HEK293 (cell line): ENCODE data around the gene ZNF217.
"Not testable (repeated sequence)": the region's sequence is repeated elsewhere in the genome, so short reads cannot be mapped to it uniquely, and the experiment has no call there.

ENCODE experiments used
- CTCF ChIA-PET: fragments of 350-600 bp; formaldehyde crosslinking; extraction: SDS; loops from one replicate; lab custom pipeline; 2021; ENCODE audit warnings: antibody characterized with exemption; lab: Yijun Ruan, JAX
- POLR2A ChIA-PET: fragments of 300-600 bp; formaldehyde crosslinking; extraction: SDS; loops from one replicate; lab custom pipeline; 2020; ENCODE audit warnings: antibody characterized with exemption, inconsistent platforms; lab: Yijun Ruan, JAX
- H3K27ac ChIP-seq: fragments of 200-500 bp; sonication (Bioruptor generic); 2 replicates; pipeline ENCODE4 v1.5.1; 2014; ENCODE audit warnings: low read depth, low read length, control low read depth, inconsistent platforms; ENCODE audit errors: extremely low read depth
- H3K36me3 ChIP-seq, 2 experiments: fragments of 200-500 bp in 1 of 2; sonication (Bioruptor generic) in 1 of 2; 1 replicate in 1 of 2; 2 replicates in 1 of 2; pipeline ENCODE4 v1.5.1; 2014 to 2017; ENCODE audit warnings: inconsistent platforms in 2 of 2, low read length in 2 of 2; ENCODE audit not compliant: control insufficient read depth in 2 of 2, insufficient read depth in 1 of 2
- H3K4me1 ChIP-seq: fragments of 200-500 bp; sonication (Bioruptor generic); 2 replicates; pipeline ENCODE4 v1.5.1; 2014; ENCODE audit warnings: mild to moderate bottlenecking, low read length, inconsistent platforms; ENCODE audit not compliant: control insufficient read depth, insufficient read depth
- H3K4me3 ChIP-seq: 2 replicates; pipeline ENCODE4 v1.5.1; 2011; ENCODE audit warnings: low read depth, mild to moderate bottlenecking, control low read depth, low read length, moderate library complexity
- H3K9me3 ChIP-seq: fragments of 200-500 bp; sonication (Bioruptor generic); 2 replicates; pipeline ENCODE4 v1.5.1; 2014; ENCODE audit warnings: low read depth, low read length, inconsistent platforms; ENCODE audit not compliant: control insufficient read depth, insufficient read depth
- EGR2 ChIP-seq: fragments of 450-650 bp; formaldehyde crosslinking; IDR thresholded peaks from 2 replicates; pipeline ENCODE4 v1.5.1; 2016; ENCODE audit warnings: low read depth, missing biosample characterization, missing genetic modification characterization
- IKZF3 ChIP-seq: fragments of 450-650 bp; IDR thresholded peaks from 2 replicates; pipeline ENCODE4 v1.5.0; 2018; ENCODE audit warnings: missing biosample characterization, mild to moderate bottlenecking, missing genetic modification characterization, moderate library complexity
- ZBTB20 ChIP-seq: fragments of 450-650 bp; formaldehyde crosslinking; IDR thresholded peaks from 2 replicates; pipeline ENCODE4 v1.5.1; 2016; ENCODE audit warnings: missing biosample characterization, missing genetic modification characterization
- ZNF426 ChIP-seq: fragments of 450-650 bp; formaldehyde crosslinking; IDR thresholded peaks from 2 replicates; pipeline ENCODE4 v1.5.1; 2017; ENCODE audit warnings: missing biosample characterization, missing genetic modification characterization, mild to moderate bottlenecking, inconsistent platforms, moderate library complexity
- ZNF670 ChIP-seq: fragments of 450-650 bp; formaldehyde crosslinking; IDR thresholded peaks from 2 replicates; pipeline ENCODE4 v1.5.1; 2016; ENCODE audit warnings: missing biosample characterization, missing genetic modification characterization, low read depth
- TF ChIP-seq, protein P1 (sequence below): fragments of 450-650 bp; formaldehyde crosslinking; IDR thresholded peaks from 2 replicates; pipeline ENCODE4 v1.5.1; 2016; ENCODE audit warnings: missing biosample characterization, missing genetic modification characterization
- TF ChIP-seq, protein P2 (sequence below): fragments of 450-650 bp; formaldehyde crosslinking; optimal IDR thresholded peaks from 2 replicates; pipeline ENCODE3; 2016; ENCODE audit warnings: missing biosample characterization, mild to moderate bottlenecking, missing genetic modification characterization
- TF ChIP-seq, protein P3 (sequence below): fragments of 450-650 bp; formaldehyde crosslinking; IDR thresholded peaks from 2 replicates; pipeline ENCODE4 v1.5.1; 2017; ENCODE audit warnings: missing biosample characterization, missing genetic modification characterization
- TF ChIP-seq, protein P4 (sequence below): fragments of 450-650 bp; formaldehyde crosslinking; IDR thresholded peaks from 2 replicates; pipeline ENCODE4 v1.5.1; 2016; ENCODE audit warnings: missing biosample characterization, missing genetic modification characterization
- TF ChIP-seq, protein P5 (sequence below): fragments of 450-650 bp; formaldehyde crosslinking; IDR thresholded peaks from 2 replicates; pipeline ENCODE4 v1.5.1; 2016; ENCODE audit warnings: missing biosample characterization, missing genetic modification characterization
- TF ChIP-seq, protein P6 (sequence below): fragments of 450-650 bp; IDR thresholded peaks from 2 replicates; pipeline ENCODE4 v1.5.1; 2018; ENCODE audit warnings: missing biosample characterization, mild to moderate bottlenecking, missing genetic modification characterization
- TF ChIP-seq, protein P7 (sequence below): fragments of 450-650 bp; formaldehyde crosslinking; IDR thresholded peaks from 2 replicates; pipeline ENCODE4 v1.5.1; 2017; ENCODE audit warnings: missing biosample characterization, missing genetic modification characterization

The ZNF217 gene

DNA sequence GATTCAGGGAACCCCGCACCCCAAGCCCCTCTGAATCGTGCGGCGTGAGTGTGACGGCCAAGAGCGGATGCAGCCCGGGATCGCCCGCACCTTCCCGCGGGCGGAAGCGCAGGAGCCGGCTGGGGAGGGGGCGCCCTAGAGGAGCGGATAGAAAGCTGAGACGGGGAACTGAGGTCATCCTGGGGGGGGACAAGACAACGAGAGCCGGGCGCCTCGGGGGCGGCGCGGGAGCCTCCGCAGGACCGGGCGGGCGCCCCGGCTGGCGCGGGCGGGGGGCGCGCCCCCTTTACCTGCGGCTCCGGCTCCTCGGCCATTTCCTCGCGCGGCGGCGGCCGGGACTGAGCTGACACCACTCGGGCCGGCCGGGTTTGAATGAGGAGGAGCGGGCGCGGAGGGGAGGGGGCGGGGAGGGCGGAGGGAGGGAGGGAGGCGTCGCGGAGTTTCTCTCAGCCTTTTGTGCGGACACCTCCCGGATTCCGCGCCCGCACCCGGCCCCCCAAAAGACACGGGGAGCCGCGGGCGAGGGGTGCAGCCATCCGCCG is at the start of gene ZNF217:
Gene ZNF217, minus strand, starts transcription at position 374 of the 542 bp plus-strand sequence. CDS start 11,013 bp downstream, outside the sequence.
- Histone ChIP-seq H3K27ac (peak within 1 kb of the TSS; percentile 90), H3K4me3 (peak within 1 kb of the TSS; percentile 80)
- CTCF ChIA-PET, H3K9me3 ChIP-seq, H3K36me3 ChIP-seq, H3K4me1 ChIP-seq: not testable (repeated sequence)
- POLR2A ChIA-PET = interaction anchor here (0.6 to 1.6 kb wide), 7 partner anchors 16 to 322 kb away, joined by 3 to 10 read pairs (median 3); no protein-coding TSS in a partner anchor
- TF ChIP-seq EGR2 (tag by site-specific recombination) (0 out of 2 replicates have a peak, but pooled peaks have one; percentile 14), ZBTB20 (tag by site-specific recombination) (peak; percentile 13), IKZF3 (tag by site-specific recombination) (peak; percentile 39; the same call in 1 of the 2 replicates)
- TF ChIP-seq, protein P1, sequence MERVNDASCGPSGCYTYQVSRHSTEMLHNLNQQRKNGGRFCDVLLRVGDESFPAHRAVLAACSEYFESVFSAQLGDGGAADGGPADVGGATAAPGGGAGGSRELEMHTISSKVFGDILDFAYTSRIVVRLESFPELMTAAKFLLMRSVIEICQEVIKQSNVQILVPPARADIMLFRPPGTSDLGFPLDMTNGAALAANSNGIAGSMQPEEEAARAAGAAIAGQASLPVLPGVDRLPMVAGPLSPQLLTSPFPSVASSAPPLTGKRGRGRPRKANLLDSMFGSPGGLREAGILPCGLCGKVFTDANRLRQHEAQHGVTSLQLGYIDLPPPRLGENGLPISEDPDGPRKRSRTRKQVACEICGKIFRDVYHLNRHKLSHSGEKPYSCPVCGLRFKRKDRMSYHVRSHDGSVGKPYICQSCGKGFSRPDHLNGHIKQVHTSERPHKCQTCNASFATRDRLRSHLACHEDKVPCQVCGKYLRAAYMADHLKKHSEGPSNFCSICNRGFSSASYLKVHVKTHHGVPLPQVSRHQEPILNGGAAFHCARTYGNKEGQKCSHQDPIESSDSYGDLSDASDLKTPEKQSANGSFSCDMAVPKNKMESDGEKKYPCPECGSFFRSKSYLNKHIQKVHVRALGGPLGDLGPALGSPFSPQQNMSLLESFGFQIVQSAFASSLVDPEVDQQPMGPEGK (tag by site-specific recombination) = 0 out of 2 replicates have a peak, but pooled peaks have one; percentile 8
- TF ChIP-seq, protein P2, sequence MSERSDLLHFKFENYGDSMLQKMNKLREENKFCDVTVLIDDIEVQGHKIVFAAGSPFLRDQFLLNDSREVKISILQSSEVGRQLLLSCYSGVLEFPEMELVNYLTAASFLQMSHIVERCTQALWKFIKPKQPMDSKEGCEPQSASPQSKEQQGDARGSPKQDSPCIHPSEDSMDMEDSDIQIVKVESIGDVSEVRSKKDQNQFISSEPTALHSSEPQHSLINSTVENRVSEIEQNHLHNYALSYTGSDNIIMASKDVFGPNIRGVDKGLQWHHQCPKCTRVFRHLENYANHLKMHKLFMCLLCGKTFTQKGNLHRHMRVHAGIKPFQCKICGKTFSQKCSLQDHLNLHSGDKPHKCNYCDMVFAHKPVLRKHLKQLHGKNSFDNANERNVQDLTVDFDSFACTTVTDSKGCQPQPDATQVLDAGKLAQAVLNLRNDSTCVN (tag by site-specific recombination) = peak; percentile 63
- TF ChIP-seq, protein P3, sequence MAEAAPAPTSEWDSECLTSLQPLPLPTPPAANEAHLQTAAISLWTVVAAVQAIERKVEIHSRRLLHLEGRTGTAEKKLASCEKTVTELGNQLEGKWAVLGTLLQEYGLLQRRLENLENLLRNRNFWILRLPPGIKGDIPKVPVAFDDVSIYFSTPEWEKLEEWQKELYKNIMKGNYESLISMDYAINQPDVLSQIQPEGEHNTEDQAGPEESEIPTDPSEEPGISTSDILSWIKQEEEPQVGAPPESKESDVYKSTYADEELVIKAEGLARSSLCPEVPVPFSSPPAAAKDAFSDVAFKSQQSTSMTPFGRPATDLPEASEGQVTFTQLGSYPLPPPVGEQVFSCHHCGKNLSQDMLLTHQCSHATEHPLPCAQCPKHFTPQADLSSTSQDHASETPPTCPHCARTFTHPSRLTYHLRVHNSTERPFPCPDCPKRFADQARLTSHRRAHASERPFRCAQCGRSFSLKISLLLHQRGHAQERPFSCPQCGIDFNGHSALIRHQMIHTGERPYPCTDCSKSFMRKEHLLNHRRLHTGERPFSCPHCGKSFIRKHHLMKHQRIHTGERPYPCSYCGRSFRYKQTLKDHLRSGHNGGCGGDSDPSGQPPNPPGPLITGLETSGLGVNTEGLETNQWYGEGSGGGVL (tag by site-specific recombination) = peak; percentile 64
- TF ChIP-seq, protein P4, sequence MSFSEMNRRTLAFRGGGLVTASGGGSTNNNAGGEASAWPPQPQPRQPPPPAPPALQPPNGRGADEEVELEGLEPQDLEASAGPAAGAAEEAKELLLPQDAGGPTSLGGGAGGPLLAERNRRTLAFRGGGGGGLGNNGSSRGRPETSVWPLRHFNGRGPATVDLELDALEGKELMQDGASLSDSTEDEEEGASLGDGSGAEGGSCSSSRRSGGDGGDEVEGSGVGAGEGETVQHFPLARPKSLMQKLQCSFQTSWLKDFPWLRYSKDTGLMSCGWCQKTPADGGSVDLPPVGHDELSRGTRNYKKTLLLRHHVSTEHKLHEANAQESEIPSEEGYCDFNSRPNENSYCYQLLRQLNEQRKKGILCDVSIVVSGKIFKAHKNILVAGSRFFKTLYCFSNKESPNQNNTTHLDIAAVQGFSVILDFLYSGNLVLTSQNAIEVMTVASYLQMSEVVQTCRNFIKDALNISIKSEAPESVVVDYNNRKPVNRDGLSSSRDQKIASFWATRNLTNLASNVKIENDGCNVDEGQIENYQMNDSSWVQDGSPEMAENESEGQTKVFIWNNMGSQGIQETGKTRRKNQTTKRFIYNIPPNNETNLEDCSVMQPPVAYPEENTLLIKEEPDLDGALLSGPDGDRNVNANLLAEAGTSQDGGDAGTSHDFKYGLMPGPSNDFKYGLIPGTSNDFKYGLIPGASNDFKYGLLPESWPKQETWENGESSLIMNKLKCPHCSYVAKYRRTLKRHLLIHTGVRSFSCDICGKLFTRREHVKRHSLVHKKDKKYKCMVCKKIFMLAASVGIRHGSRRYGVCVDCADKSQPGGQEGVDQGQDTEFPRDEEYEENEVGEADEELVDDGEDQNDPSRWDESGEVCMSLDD = peak; percentile 47; the same call in 1 of the 2 replicates
- TF ChIP-seq, protein P5, sequence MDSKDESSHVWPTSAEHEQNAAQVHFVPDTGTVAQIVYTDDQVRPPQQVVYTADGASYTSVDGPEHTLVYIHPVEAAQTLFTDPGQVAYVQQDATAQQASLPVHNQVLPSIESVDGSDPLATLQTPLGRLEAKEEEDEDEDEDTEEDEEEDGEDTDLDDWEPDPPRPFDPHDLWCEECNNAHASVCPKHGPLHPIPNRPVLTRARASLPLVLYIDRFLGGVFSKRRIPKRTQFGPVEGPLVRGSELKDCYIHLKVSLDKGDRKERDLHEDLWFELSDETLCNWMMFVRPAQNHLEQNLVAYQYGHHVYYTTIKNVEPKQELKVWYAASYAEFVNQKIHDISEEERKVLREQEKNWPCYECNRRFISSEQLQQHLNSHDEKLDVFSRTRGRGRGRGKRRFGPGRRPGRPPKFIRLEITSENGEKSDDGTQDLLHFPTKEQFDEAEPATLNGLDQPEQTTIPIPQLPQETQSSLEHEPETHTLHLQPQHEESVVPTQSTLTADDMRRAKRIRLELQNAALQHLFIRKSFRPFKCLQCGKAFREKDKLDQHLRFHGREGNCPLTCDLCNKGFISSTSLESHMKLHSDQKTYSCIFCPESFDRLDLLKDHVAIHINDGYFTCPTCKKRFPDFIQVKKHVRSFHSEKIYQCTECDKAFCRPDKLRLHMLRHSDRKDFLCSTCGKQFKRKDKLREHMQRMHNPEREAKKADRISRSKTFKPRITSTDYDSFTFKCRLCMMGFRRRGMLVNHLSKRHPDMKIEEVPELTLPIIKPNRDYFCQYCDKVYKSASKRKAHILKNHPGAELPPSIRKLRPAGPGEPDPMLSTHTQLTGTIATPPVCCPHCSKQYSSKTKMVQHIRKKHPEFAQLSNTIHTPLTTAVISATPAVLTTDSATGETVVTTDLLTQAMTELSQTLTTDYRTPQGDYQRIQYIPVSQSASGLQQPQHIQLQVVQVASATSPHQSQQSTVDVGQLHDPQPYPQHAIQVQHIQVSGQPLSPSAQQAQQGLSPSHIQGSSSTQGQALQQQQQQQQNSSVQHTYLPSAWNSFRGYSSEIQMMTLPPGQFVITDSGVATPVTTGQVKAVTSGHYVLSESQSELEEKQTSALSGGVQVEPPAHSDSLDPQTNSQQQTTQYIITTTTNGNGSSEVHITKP (tag by site-specific recombination) = 0 out of 2 replicates have a peak, but pooled peaks have one; percentile 5

DNA sequence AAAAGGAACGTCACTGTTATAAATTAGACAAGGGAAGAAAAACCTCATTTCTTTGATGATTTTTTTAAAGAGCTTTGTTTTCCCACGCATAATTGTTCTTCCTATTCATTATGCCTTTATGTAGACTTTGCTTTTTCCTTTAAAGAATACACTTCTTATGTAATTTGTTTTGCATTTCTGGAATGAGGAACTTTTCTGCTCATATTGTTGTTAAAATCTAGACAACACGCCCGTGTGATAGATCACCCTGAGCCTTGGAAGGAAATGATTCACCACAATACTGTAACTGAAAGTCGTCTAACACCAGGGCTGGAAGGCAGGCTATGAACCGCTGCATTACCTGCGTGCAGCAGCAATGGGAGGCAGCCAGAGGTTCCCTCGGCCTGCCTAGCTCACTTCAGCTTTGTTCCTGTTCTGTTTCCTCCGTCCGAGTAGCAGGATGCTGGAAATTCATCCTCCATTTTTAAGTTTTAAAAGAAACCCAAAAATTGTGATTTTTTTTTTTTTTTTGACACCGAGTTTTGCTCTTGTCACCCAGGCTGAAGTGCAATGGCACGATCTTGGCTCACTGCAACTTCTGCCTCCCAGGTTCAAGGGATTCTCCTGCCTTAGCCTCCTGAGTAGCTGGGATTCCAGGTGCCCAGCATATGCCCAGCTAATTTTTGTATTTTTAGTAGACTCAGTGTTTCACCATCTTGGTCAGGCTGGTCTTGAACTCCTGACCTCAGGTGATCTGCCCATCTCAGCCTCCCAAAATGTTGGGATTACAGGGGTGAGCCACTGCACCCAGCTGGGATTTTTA is 49.6 kb upstream of the ZNF217 start:
- POLR2A ChIA-PET = no interaction called here
- no peak overlapping the region for H3K4me3 ChIP-seq
- CTCF ChIA-PET = interaction anchor here (0.9 to 1.0 kb wide), 3 partner anchors 10 to 65 kb away, joined by 3 to 6 read pairs (median 3); no protein-coding TSS in a partner anchor
- H3K27ac ChIP-seq = no peak overlapping the region
- H3K9me3 ChIP-seq = no peaks in the 10 kb centered on the region
- H3K4me1 ChIP-seq = no peaks in the 10 kb centered on the region
- H3K36me3 ChIP-seq = no peaks in the 10 kb centered on the region
- TF ChIP-seq, protein P6, sequence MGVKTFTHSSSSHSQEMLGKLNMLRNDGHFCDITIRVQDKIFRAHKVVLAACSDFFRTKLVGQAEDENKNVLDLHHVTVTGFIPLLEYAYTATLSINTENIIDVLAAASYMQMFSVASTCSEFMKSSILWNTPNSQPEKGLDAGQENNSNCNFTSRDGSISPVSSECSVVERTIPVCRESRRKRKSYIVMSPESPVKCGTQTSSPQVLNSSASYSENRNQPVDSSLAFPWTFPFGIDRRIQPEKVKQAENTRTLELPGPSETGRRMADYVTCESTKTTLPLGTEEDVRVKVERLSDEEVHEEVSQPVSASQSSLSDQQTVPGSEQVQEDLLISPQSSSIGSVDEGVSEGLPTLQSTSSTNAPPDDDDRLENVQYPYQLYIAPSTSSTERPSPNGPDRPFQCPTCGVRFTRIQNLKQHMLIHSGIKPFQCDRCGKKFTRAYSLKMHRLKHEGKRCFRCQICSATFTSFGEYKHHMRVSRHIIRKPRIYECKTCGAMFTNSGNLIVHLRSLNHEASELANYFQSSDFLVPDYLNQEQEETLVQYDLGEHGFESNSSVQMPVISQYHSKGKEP = peak; percentile 79
- TF ChIP-seq ZNF426 = 0 out of 2 replicates have a peak, but pooled peaks have one; percentile 9
- TF ChIP-seq, protein P7, sequence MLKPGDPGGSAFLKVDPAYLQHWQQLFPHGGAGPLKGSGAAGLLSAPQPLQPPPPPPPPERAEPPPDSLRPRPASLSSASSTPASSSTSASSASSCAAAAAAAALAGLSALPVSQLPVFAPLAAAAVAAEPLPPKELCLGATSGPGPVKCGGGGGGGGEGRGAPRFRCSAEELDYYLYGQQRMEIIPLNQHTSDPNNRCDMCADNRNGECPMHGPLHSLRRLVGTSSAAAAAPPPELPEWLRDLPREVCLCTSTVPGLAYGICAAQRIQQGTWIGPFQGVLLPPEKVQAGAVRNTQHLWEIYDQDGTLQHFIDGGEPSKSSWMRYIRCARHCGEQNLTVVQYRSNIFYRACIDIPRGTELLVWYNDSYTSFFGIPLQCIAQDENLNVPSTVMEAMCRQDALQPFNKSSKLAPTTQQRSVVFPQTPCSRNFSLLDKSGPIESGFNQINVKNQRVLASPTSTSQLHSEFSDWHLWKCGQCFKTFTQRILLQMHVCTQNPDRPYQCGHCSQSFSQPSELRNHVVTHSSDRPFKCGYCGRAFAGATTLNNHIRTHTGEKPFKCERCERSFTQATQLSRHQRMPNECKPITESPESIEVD (tag by site-specific recombination) = peak; percentile 52
- TF ChIP-seq ZNF670 (tag by site-specific recombination) = no peak
